DMS53 treated with DMSO at 0.1 percent for 48 hours (cell line): ENCODE measurements around the gene MEG3.

ENCODE experiments used
- DNase-seq: peaks from one replicate; lab custom pipeline; 2025; ENCODE audit not compliant: unreplicated experiment; lab: John Stamatoyannopoulos, UW

MEG3 gene

GRCh38 chr14:100825713-100826331 is at the start of gene MEG3:
Gene MEG3 (plus strand): TSS chr14:100826118.
- DNase-seq: no peak

- DNase-seq: no peak
Measured at GRCh38 chr14:100776681-100777365, 49.1 kb upstream of the MEG3 start.

- DNase-seq: no peak
Measured at GRCh38 chr14:100777366-100777817, 48.5 kb upstream of the MEG3 start.

- DNase-seq: no peak
Measured at GRCh38 chr14:100777818-100778525, 47.9 kb upstream of the MEG3 start.

GRCh38 chr14:100778526-100778882 is 47.4 kb upstream of the MEG3 start:
- DNase-seq: no peak

GRCh38 chr14:100778951-100779690 is 46.8 kb upstream of the MEG3 start:
- no peak for DNase-seq

GRCh38 chr14:100779691-100780080 is 46.2 kb upstream of the MEG3 start:
- no peak for DNase-seq

GRCh38 chr14:100780246-100780645 is 45.7 kb upstream of the MEG3 start:
- no peak for DNase-seq

- DNase-seq: no peak
Measured at GRCh38 chr14:100780646-100781355, 45.1 kb upstream of the MEG3 start.

GRCh38 chr14:100781952-100782351 is 44.0 kb upstream of the MEG3 start:
- no peak for DNase-seq

GRCh38 chr14:100782516-100783320 is 43.2 kb upstream of the MEG3 start:
- DNase-seq: no peak

- DNase-seq: no peak
Measured at GRCh38 chr14:100783630-100784370, 42.1 kb upstream of the MEG3 start.

GRCh38 chr14:100784523-100785337 is 41.2 kb upstream of the MEG3 start:
- no peak for DNase-seq

- DNase-seq: no peak
Measured at GRCh38 chr14:100785338-100785615, 40.6 kb upstream of the MEG3 start.

- no peak for DNase-seq
Measured at GRCh38 chr14:100785626-100786025, 40.3 kb upstream of the MEG3 start.

- DNase-seq: no peak
Measured at GRCh38 chr14:100786131-100786530, 39.8 kb upstream of the MEG3 start.

- DNase-seq: no peak
Measured at GRCh38 chr14:100786576-100787219, 39.2 kb upstream of the MEG3 start.

- no peak for DNase-seq
Measured at GRCh38 chr14:100787659-100788058, 38.3 kb upstream of the MEG3 start.
